Gastroesophageal sphincter (tissue), 4 donors: ENCODE data around the gene C1GALT1. TPM values are rescaled to one million over a fixed set of nuclear protein-coding genes. Genes with fewer than 3 reads are reported as not detected.
"Not testable (repeated sequence)": the region's sequence is repeated elsewhere in the genome, so short reads cannot be mapped to it uniquely, and the experiment has no call there.

Source experiments
- ATAC-seq: fragments of 150-250 bp; one replicate; pipeline ENCODE4 v1.9.1; 2016; ENCODE audit warnings: mild to moderate bottlenecking, moderate library complexity
- H3K27ac ChIP-seq, 4 donors: fragments of 200-600 bp; sonication (generic) in 3 of 4; 1 replicate in 3 of 4; 2 replicates in 1 of 4; pipeline ENCODE4 v1.5.1; 2016 to 2019
- H3K27me3 ChIP-seq: fragments of 200-600 bp; sonication (generic); one replicate; pipeline ENCODE4 v1.5.1; 2019
- H3K36me3 ChIP-seq, 2 donors: fragments of 200-600 bp; sonication (generic); one replicate each; pipeline ENCODE4 v1.5.1; 2019; ENCODE audit warnings: control low read depth in 1 of 2
- H3K4me1 ChIP-seq, 3 donors: fragments of 200-600 bp; sonication (generic); 1 replicate in 2 of 3; 2 replicates in 1 of 3; pipeline ENCODE4 v1.5.1; 2016 to 2019; ENCODE audit warnings: control low read depth in 2 of 3
- H3K4me3 ChIP-seq, 2 donors: fragments of 200-600 bp; sonication (generic); one replicate each; pipeline ENCODE4 v1.5.1; 2019; ENCODE audit warnings: mild to moderate bottlenecking in 1 of 2, moderate library complexity in 1 of 2
- H3K9me3 ChIP-seq, 3 donors: fragments of 200-600 bp; sonication (generic); one replicate each; pipeline ENCODE4 v1.5.1; 2017 to 2019; ENCODE audit warnings: control low read depth in 2 of 3
- CTCF ChIP-seq, 4 experiments: fragments of 200-600 bp in 2 of 4; fragments of 450-650 bp in 2 of 4; sonication (generic) in 1 of 4; IDR thresholded peaks; one replicate each; pipeline ENCODE4 v1.5.1; 2017 to 2019; ENCODE audit warnings: antibody characterized with exemption in 4 of 4, mild to moderate bottlenecking in 2 of 4, moderate library complexity in 2 of 4
- EP300 ChIP-seq: sonication (generic); formaldehyde crosslinking; IDR thresholded peaks from one replicate; pipeline ENCODE4 v1.6.1; 2017; ENCODE audit warnings: antibody characterized with exemption, mild to moderate bottlenecking
- POLR2A ChIP-seq, 2 donors: fragments of 450-650 bp; IDR thresholded peaks; one replicate each; pipeline ENCODE4 v1.6.1; 2017; ENCODE audit warnings: antibody characterized with exemption in 2 of 2, mild to moderate bottlenecking in 2 of 2, moderate library complexity in 1 of 2
- POLR2AphosphoS5 ChIP-seq: sonication (generic); formaldehyde crosslinking; IDR thresholded peaks from one replicate; pipeline ENCODE4 v1.6.1; 2017; ENCODE audit warnings: antibody characterized with exemption
- WGBS, 2 donors: methylation state at CpG; one replicate each; pipeline ENCODE4 v1.1.5; 2018; ENCODE audit warnings: low coverage in 1 of 2; 5-methylcytosine and 5-hydroxymethylcytosine counted together
- total RNA-seq, 4 donors: library from RNA; depleted of rRNA; stranded (reverse); fragments of >200 nt; gene quantifications; one replicate each; pipeline ENCODE4 v1.1.0, GENCODE V29; 2016

Gene C1GALT1
- total RNA-seq, 4 donors from 2014 or later, result 11.7 to 34.6 (median 12.7) TPM

GRCh38 chr7:7138897-7139296 lies 43.4 kb upstream of the C1GALT1 start:
- TF ChIP-seq POLR2A (IDR thresholded peaks at IDR 0.05) (no peak), POLR2AphosphoS5 (no peak), EP300 (no peak), CTCF (IDR thresholded peaks at IDR 0.05) (no peak)
- Histone ChIP-seq H3K9me3 (peaks cover 0 to 6% (median 0%) of the 10 kb centered on the region in 3 donors), H3K4me1 (no peaks in the 10 kb centered on the region), H3K27me3 (no peaks in the 10 kb centered on the region), H3K4me3 (no peak overlapping the region), H3K27ac (no peak overlapping the region), H3K36me3 (no peaks in the 10 kb centered on the region)
- ATAC-seq, result no peak
- 90 to 96% methylated on average over 6 to 8 of the region's 8 CpGs for WGBS, 2 donors

GRCh38 chr7:7143404-7143803 lies 38.9 kb upstream of the C1GALT1 start:
- not testable (repeated sequence) for H3K27ac ChIP-seq, H3K4me3 ChIP-seq, H3K27me3 ChIP-seq, ATAC-seq, H3K4me1 ChIP-seq, H3K36me3 ChIP-seq
- peaks cover 0 to 25% (median 0%) of the 10 kb centered on the region in 3 donors for H3K9me3 ChIP-seq
- no CpG with 5 or more reads among the region's 1 CpG for WGBS, 2 donors

- peaks cover 0 to 25% (median 0%) of the 10 kb centered on the region in 3 donors for H3K9me3 ChIP-seq
- not testable (repeated sequence) for H3K4me1 ChIP-seq, H3K4me3 ChIP-seq, ATAC-seq, H3K27me3 ChIP-seq, H3K27ac ChIP-seq, H3K36me3 ChIP-seq
- WGBS, 2 donors, result 46% methylated on average over 3 of the region's 4 CpGs; no CpG with 5 or more reads in 1 of the 2 donors
These were observed 37.2 kb upstream of the C1GALT1 start for GRCh38 chr7:7145151-7145550.

GRCh38 chr7:7146837-7147236 lies 35.5 kb upstream of the C1GALT1 start:
- TF ChIP-seq EP300 (no peak), POLR2A (IDR thresholded peaks at IDR 0.05) (no peak), POLR2AphosphoS5 (no peak), CTCF (IDR thresholded peaks at IDR 0.05) (no peak)
- Histone ChIP-seq H3K4me1 (no peaks in the 10 kb centered on the region), H3K27me3 (no peaks in the 10 kb centered on the region), H3K36me3 (no peaks in the 10 kb centered on the region), H3K4me3 (no peak overlapping the region), H3K9me3 (peaks cover 0 to 25% (median 0%) of the 10 kb centered on the region in 3 donors), H3K27ac (no peak overlapping the region)
- WGBS, 2 donors, result 30 to 63% methylated on average over 2 to 3 of the region's 3 CpGs
- no peak for ATAC-seq

- H3K27me3 ChIP-seq, result no peaks in the 10 kb centered on the region
- peaks cover 0 to 18% (median 0%) of the 10 kb centered on the region in 3 donors for H3K9me3 ChIP-seq
- TF ChIP-seq POLR2AphosphoS5 (no peak), EP300 (no peak), CTCF (IDR thresholded peaks at IDR 0.05) (no peak), POLR2A (IDR thresholded peaks at IDR 0.05) (no peak)
- ATAC-seq, result no peak
- WGBS, 2 donors, result 70 to 98% methylated on average over 2 to 7 of the region's 7 CpGs
- H3K4me3 ChIP-seq, result no peak overlapping the region
- no peaks in the 10 kb centered on the region for H3K36me3 ChIP-seq
- no peak overlapping the region for H3K27ac ChIP-seq
- H3K4me1 ChIP-seq, result no peaks in the 10 kb centered on the region
These were observed 33.4 kb upstream of the C1GALT1 start for GRCh38 chr7:7148798-7149481.

DNA sequence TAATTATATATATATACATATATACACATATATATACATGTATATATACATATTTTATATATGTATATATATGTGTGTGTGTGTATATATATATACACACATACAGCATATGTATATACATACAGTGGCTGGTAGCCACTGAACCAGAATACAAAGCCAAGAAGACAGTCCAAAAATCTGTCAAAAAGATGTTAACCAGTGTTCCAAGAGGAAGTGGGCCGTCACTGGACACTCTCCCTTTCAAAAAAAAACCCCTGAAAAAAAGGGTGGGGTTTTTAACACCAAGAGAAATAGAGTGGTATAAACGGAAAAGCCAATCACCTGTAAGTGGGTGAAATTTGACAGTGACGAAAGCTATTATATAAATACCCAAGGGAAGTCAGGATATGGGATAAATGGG lies 31.1 kb upstream of the C1GALT1 start:
- H3K27me3 ChIP-seq, result no peaks in the 10 kb centered on the region
- no peaks in the 10 kb centered on the region for H3K36me3 ChIP-seq
- H3K9me3 ChIP-seq, result no peaks in the 10 kb centered on the region
- no peak overlapping the region for H3K27ac ChIP-seq
- no peak overlapping the region for H3K4me3 ChIP-seq
- 15 to 20% methylated on average over 3 of the region's 3 CpGs for WGBS, 2 donors
- no peak for ATAC-seq
- TF ChIP-seq CTCF (IDR thresholded peaks at IDR 0.05) (no peak), EP300 (no peak), POLR2AphosphoS5 (no peak), POLR2A (IDR thresholded peaks at IDR 0.05) (no peak)
- H3K4me1 ChIP-seq, result no peaks in the 10 kb centered on the region
